Measurements from ENCODE around the gene TNIK.
"Not testable (repeated sequence)": the region's sequence is repeated elsewhere in the genome, so short reads cannot be mapped to it uniquely, and the experiment has no call there.

TNIK gene

DNA sequence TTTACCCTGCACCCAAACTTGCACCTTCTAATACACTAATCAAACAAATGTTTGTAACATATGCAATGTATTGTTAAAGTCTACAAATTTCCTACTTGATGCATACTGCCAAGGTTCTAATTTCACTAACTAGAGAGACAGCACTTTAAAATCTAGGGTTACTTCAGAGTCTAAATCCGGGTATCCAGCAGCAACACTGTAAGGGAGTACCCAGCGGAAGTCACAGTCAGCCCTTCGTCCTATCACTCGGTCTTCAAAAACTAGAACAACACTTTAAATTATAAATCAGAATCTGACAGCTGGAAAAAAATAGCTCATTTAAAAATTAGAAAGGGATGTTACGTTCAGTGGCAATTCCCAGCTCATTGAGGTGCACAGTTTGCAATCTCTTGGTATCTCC lies 8.3 kb downstream of the TNIK start:
- Mint-ChIP-seq H3K4me1 (peaks cover 18% of the 10 kb centered on the region), H3K36me3 (ENCODE audit: low read depth) (no peaks in the 10 kb centered on the region), H3K27me3 (ENCODE audit: low read depth, poor library complexity) (no peaks in the 10 kb centered on the region), H3K27ac (no peak overlapping the region), H3K9me3 (no peaks in the 10 kb centered on the region), H3K4me3 (no peak overlapping the region)
- DNase-seq = no peak
- TF ChIP-seq, protein P1, sequence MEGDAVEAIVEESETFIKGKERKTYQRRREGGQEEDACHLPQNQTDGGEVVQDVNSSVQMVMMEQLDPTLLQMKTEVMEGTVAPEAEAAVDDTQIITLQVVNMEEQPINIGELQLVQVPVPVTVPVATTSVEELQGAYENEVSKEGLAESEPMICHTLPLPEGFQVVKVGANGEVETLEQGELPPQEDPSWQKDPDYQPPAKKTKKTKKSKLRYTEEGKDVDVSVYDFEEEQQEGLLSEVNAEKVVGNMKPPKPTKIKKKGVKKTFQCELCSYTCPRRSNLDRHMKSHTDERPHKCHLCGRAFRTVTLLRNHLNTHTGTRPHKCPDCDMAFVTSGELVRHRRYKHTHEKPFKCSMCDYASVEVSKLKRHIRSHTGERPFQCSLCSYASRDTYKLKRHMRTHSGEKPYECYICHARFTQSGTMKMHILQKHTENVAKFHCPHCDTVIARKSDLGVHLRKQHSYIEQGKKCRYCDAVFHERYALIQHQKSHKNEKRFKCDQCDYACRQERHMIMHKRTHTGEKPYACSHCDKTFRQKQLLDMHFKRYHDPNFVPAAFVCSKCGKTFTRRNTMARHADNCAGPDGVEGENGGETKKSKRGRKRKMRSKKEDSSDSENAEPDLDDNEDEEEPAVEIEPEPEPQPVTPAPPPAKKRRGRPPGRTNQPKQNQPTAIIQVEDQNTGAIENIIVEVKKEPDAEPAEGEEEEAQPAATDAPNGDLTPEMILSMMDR (IDR thresholded peaks at IDR 0.05) = no peak

DNA sequence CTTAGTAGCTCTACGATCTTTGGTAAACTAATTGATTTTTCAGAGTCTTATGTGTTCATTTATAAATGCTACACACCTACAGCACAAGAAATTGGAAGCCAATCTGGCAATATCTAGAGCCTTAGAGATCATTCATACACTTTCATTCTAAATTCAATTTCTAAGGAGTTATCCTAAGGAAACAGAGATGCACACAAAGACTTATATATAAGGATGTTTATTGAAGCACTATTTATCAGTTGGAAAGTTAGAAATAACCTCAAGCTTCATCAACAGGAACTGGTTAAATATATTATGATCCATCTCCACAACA lies 12.7 kb downstream of the TNIK start:
- H3K4me1 Mint-ChIP-seq; H3K9me3 Mint-ChIP-seq; H3K4me3 Mint-ChIP-seq; H3K27ac Mint-ChIP-seq; H3K27me3 Mint-ChIP-seq (ENCODE audit: low read depth, poor library complexity); DNase-seq; H3K36me3 Mint-ChIP-seq (ENCODE audit: low read depth): not testable (repeated sequence)

DNA sequence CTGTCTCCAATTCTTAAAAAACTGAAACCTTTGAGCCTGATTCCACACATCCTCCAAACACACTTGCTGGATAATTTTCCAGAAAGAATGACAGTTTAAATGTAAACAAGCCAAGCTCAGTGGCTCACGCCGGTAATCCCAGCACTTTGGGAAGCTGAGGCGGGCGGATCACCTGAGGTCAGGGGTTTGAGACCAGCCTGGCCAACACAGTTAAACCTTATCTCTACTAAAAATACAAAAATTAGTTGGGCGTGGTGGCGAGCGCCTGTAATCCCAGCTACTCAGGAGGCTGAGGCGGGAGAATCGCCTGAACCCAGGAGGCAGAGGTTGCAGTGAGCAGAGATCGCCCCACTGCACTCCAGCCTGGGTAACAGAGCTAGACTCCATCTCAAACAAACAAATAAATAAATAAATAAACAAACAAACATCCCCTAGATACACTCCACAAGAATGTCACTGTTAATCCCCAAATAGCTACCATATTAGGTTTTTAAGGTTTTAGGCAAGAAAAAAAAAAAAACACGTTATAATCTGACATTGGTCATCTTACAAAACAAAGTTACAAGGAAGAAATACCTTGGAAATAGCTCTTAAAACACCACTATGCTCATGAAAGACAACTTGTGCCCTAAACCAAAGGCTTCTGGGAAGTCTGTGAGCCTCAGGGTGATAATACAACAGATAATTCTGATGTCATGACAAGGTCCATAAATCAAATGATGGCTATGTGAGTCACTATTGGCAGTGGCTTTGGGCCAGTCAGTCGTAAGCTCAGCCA lies 13.2 kb downstream of the TNIK start:
- H3K27me3 Mint-ChIP-seq (ENCODE audit: low read depth, poor library complexity) = no peaks in the 10 kb centered on the region
- H3K36me3 Mint-ChIP-seq (ENCODE audit: low read depth) = no peaks in the 10 kb centered on the region
- no peak overlapping the region for H3K27ac Mint-ChIP-seq
- peaks cover 14% of the 10 kb centered on the region for H3K4me1 Mint-ChIP-seq
- no peak for DNase-seq
- H3K9me3 Mint-ChIP-seq = no peaks in the 10 kb centered on the region
- TF ChIP-seq, protein P1 (IDR thresholded peaks at IDR 0.05) = no peak
- H3K4me3 Mint-ChIP-seq = no peak overlapping the region

DNA sequence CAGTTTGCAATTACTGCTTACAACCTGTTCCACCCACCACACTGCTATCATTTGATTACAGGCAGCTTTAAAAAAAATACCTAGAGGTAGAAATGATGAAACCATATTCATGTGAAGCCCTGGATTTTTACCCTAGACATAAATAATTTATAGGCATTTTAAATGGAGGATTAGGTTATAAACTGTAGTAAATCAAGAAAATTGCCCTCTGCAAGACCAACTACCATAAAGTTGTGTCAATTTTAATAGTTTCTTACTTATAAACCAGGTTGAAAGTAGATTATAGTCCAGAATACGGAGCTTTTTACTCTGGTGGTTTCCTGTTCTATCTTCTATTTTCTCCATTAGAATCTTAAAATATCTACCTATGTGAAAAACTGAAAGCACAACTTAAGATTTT lies 13.9 kb downstream of the TNIK start:
- Mint-ChIP-seq H3K27ac (no peak overlapping the region), H3K4me3 (no peak overlapping the region), H3K4me1 (peaks cover 18% of the 10 kb centered on the region), H3K9me3 (no peaks in the 10 kb centered on the region), H3K27me3 (ENCODE audit: low read depth, poor library complexity) (no peaks in the 10 kb centered on the region), H3K36me3 (ENCODE audit: low read depth) (no peaks in the 10 kb centered on the region)
- no peak for DNase-seq
- TF ChIP-seq, protein P1 (IDR thresholded peaks at IDR 0.05) = no peak

DNA sequence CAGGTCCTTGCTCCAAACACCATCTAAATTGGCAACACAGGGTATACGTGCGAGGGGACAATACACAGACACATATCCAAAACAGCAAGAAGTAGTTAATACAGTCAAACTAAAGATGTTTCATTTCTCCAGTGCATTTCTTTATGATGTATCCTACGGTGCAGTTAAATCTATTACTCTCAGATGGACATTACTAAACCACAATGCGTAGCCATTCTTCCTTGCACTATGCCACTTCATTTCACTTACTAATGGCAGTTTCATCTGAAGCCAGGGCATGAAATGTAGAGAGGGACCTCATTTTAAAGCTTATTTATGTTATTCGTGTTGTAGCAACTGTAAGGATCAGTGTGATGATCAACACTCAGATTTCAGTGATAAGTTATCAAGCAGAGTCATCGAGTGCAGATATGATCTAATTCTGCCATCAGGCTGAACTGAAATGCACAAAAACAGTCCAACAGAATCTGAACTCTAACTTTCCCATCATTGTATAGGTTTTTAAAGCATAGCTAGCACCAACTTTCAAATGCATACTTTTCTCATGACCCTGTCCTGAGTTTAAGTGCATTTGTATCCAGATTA lies 14.5 kb downstream of the TNIK start:
- Mint-ChIP-seq H3K9me3 (no peaks in the 10 kb centered on the region), H3K36me3 (ENCODE audit: low read depth) (no peaks in the 10 kb centered on the region), H3K27me3 (ENCODE audit: low read depth, poor library complexity) (no peaks in the 10 kb centered on the region), H3K4me3 (no peak overlapping the region), H3K4me1 (peaks cover 18% of the 10 kb centered on the region), H3K27ac (no peak overlapping the region)
- DNase-seq = no peak
- TF ChIP-seq, protein P1 (IDR thresholded peaks at IDR 0.05) = no peak

DNA sequence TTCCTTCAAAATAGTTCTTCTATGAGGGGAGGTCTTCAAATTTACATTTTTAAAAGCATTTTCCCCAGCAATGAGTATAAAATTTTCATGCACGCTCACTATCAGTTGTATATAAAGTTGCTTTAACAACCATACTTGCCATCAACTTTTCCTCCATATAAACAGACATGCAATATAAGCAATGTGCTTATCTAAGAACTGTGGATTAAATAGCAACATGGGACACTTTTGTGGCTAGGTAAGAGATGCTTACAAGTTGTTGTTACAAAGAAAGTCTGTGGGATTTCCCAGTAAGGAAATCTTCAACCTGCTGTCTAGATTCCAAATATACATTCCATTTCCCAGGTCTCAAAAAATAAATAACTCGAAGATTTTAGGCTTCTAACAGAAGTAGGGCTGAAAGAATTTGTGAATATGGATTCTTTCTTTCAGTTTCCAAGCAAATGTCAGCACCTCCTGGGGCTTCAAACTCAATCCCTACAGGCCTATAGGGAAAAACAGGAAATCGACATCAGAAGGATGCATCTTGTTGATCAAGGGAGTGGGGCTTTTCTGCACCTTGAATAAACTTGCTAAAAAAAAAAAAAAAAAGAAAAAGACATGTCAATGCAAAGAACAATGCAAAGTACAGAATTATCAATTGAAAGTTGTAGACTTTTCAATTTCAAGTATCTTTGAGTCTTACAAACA lies 16.1 kb downstream of the TNIK start:
- H3K9me3 Mint-ChIP-seq = no peaks in the 10 kb centered on the region
- no peaks in the 10 kb centered on the region for H3K27me3 Mint-ChIP-seq (ENCODE audit: low read depth, poor library complexity)
- peaks cover 7% of the 10 kb centered on the region for H3K36me3 Mint-ChIP-seq (ENCODE audit: low read depth)
- no peak for DNase-seq
- H3K4me1 Mint-ChIP-seq = peaks cover 18% of the 10 kb centered on the region
- no peak overlapping the region for H3K4me3 Mint-ChIP-seq
- no peak overlapping the region for H3K27ac Mint-ChIP-seq
- TF ChIP-seq, protein P1 (IDR thresholded peaks at IDR 0.05) = no peak
